ENCODE measurements around the gene TMEM271.

DNA sequence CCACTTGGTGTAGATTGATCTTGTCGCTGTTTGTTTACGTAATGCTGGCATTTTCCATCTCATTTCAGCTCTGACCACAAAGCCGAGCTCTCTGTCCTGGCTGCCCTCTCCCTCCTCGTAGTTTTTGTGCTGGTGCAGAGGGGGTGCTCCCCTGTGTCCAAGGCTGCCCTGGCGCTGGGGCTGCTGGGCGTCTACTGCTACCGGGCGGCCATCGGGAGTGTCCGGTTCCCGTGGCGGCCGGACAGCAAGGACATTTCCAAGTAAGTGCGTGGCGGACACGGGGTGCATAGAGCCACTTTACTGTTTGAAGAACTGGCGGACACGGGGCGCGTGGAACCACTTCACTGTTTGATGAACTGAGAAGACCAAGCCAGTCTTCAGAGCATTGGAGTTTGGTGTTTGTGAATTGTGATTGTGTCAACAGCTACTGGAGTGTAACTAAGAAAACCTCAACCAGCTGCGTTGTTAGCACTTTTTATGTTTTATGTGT, 49.1 kb downstream of the TMEM271 start:
- no peak for TF ChIP-seq CTCF (IDR thresholded peaks at IDR 0.05; ENCODE audit: extremely low read depth in 1 of 2, insufficient read depth in 1 of 2, low read depth in 1 of 2, low read length in 2 of 2)
- TF ChIP-seq POLR2A (IDR thresholded peaks at IDR 0.05; ENCODE audit: low read depth, low read length) = no peak

All from endothelial cell of umbilical vein (primary cell).